Mucosa of descending colon (tissue), 3 donors: ENCODE measurements around the gene MTPN. TPM values are rescaled to one million over a fixed set of nuclear protein-coding genes. Genes with fewer than 3 reads are reported as not detected.

Experiments
- ATAC-seq: fragments of 200-7000 bp; cut with Tn5 transposase; one replicate; pipeline ENCODE4 v1.9.1; 2020; ENCODE audit warnings: mild to moderate bottlenecking, moderate library complexity
- DNase-seq, 3 donors: peaks; one replicate each; pipeline ENCODE4 v3.0.0-alpha.2; 2020
- H3K36me3 ChIP-seq: fragments of 200-600 bp; one replicate; pipeline ENCODE4 v1.8.0; 2021; ENCODE audit warnings: low read depth, mild to moderate bottlenecking
- H3K4me1 ChIP-seq: fragments of 200-600 bp; one replicate; pipeline ENCODE4 v1.8.0; 2021; ENCODE audit warnings: low read depth, mild to moderate bottlenecking
- H3K4me3 ChIP-seq: fragments of 200-600 bp; one replicate; pipeline ENCODE4 v1.8.0; 2021; ENCODE audit warnings: mild to moderate bottlenecking
- H3K9me3 ChIP-seq: fragments of 200-600 bp; one replicate; pipeline ENCODE4 v1.8.0; 2021; ENCODE audit warnings: mild to moderate bottlenecking
- intact Hi-C, 2 donors: fragments of 100-400 bp; cut with DNase I in 1 of 2; cut with micrococcal nuclease in 1 of 2; formaldehyde crosslinking; loops; one replicate each; pipeline versions ENCODE4 v1.11.0 to v1.11.1; 2022; cut with DNase I, micrococcal nuclease
- total RNA-seq, 3 donors: library from RNA; stranded (reverse); fragmentation: NEBNext Ultra II Directional in 2 of 3; extraction: Animal tissue kit (Norgen Biotek cat#: 25700) in 2 of 3; gene quantifications; one replicate each; pipeline versions ENCODE4 v1.2.1 to v1.2.4, GENCODE V29; 2021 to 2023
- TF ChIP-seq, protein P1 (sequence below): fragments of 200-600 bp; IDR thresholded peaks from one replicate; pipeline ENCODE4 v1.8.0; 2022; ENCODE audit warnings: antibody characterized with exemption, mild to moderate bottlenecking
- donor health status: DM: no; HTN: no; CAD: no; lungs with moderate emphysema.
- donor health status: DM: no; HTN: no; CAD: no.
- donor health status: DM: no; HTN: yes; CAD: no.

MTPN gene
- total RNA-seq, 3 donors from 2014 or later = 93.1 to 97.9 (median 97.0) TPM

DNA sequence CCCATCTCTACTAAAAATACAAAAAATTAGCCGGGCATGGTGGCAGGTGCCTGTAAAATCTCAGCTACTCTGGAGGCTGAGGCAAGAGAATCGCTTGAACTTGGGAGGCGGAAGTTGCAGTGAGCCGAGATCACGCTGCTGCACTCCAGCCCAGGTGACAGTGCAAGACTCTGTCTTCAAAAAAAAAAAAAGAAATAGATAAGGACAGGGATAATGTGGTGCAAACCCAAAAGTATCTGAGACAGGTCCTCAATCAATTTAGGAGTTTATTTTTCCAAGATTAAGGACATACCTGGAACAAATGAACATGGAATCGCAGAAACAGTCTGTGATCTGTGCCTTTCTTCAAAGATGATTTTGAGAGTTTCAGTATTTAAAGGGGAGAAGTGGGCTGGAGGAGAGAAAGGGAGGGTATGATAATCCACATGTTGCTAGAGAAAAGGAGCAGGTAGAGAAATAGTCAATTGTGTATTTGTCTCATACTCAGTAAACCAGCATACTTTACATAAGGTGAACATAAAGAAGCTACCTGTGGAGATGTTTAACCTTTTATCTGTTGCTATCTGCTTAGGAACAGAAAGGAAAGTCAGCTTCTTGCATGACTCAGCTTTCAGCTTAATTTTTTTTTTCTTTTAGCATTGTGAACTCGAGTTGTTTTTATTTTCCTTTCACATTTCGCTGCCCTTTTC, 4.9 kb upstream of the MTPN start:
- DNase-seq (no peak), ATAC-seq (no peak)
- Histone ChIP-seq H3K4me1 (no peaks in the 10 kb centered on the region), H3K4me3 (no peak overlapping the region), H3K36me3 (no peaks in the 10 kb centered on the region), H3K9me3 (no peaks in the 10 kb centered on the region)
- intact Hi-C loops = no loop called here
- TF ChIP-seq, protein P1, sequence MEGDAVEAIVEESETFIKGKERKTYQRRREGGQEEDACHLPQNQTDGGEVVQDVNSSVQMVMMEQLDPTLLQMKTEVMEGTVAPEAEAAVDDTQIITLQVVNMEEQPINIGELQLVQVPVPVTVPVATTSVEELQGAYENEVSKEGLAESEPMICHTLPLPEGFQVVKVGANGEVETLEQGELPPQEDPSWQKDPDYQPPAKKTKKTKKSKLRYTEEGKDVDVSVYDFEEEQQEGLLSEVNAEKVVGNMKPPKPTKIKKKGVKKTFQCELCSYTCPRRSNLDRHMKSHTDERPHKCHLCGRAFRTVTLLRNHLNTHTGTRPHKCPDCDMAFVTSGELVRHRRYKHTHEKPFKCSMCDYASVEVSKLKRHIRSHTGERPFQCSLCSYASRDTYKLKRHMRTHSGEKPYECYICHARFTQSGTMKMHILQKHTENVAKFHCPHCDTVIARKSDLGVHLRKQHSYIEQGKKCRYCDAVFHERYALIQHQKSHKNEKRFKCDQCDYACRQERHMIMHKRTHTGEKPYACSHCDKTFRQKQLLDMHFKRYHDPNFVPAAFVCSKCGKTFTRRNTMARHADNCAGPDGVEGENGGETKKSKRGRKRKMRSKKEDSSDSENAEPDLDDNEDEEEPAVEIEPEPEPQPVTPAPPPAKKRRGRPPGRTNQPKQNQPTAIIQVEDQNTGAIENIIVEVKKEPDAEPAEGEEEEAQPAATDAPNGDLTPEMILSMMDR = no peak

DNA sequence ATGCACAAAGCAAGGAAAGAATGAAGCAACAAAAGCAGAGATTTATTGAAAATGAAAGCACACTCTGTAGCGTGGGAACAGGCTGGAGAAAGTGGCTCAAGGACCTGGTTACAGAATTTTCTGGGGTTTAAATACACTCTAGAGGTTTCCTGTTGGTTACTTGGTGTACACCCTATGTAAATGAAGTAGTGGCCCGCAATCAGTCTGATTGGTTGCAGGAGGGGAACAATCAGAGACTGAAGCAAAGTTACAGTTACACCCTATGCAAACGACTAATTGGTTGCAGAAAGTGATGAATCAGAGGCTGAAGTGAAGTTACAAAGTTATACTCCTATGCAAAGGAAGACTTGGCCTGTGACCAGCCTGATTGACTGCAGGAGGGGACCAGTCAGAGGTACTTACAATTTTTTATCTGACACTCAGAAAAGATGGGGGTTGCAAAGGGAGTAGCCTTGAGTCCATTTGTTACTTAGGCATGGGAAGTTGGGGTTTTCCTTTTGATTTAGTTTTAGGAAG, 3.6 kb upstream of the MTPN start:
- Histone ChIP-seq H3K4me3 (no peak overlapping the region), H3K36me3 (no peaks in the 10 kb centered on the region), H3K4me1 (peaks cover 6% of the 10 kb centered on the region), H3K9me3 (no peaks in the 10 kb centered on the region)
- TF ChIP-seq, protein P1 = no peak
- intact Hi-C loops = no loop called here
- DNase-seq (peak in 1 of 3 donors; percentile 34), ATAC-seq (peak; percentile 44)

DNA sequence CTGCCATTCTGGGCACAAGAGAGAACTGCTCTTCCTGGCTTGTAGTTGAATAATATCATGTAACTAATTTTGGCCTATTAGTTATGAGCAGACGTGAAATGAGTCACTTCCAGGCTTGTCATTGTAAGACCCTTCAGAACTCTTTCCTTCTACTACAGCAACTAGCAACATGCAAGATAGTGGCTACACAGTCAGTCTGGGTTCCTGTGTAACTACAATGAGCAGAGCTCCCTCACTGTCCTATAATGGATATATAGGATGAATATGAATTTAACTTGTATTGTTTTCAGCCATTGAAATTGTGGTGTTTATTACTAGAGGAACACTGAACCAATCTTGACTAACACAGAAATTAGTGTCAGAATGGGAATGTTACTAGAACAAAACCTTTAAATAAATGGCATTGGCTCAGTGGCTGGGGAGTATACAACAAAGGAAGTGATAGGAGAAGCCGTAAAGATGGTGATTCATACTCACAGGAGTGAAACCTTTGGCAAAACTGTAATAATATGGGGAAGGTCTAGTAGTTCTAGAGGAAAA, 2.9 kb upstream of the MTPN start:
- Histone ChIP-seq H3K4me1 (peaks cover 11% of the 10 kb centered on the region), H3K36me3 (no peaks in the 10 kb centered on the region), H3K9me3 (no peaks in the 10 kb centered on the region), H3K4me3 (no peak overlapping the region)
- ATAC-seq = no peak
- intact Hi-C loops = no loop called here
- TF ChIP-seq, protein P1 = no peak
- no peak for DNase-seq

DNA sequence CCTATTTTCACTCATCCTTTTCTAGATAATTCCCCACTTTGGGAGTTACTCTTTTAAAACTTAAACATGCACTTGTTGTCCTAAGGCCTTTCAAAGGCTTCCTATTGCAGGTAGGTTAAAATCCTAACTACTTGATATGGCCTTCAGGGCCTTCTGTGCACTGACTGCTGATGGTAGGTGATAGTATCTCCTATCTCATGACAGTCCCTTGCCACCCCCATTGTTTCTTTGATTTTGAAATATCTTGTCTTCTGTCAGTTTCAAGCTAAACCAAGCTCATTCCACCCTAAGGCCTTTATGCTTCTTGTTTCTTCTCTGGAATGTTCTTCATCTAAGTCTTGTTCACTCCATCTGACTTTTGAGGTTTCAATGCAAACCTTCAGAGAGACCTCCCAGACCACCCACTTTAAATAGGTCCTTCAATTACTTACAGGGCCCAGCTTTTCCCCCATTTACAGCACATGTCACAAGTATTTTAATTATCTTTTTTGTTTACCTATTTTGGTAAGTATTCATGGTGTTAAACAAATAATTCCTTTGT, 2.4 kb upstream of the MTPN start:
- Histone ChIP-seq H3K4me1 (peaks cover 11% of the 10 kb centered on the region), H3K36me3 (no peaks in the 10 kb centered on the region), H3K4me3 (no peak overlapping the region), H3K9me3 (no peaks in the 10 kb centered on the region)
- ATAC-seq = no peak
- TF ChIP-seq, protein P1 = no peak
- DNase-seq = no peak
- intact Hi-C loops = no loop called here

DNA sequence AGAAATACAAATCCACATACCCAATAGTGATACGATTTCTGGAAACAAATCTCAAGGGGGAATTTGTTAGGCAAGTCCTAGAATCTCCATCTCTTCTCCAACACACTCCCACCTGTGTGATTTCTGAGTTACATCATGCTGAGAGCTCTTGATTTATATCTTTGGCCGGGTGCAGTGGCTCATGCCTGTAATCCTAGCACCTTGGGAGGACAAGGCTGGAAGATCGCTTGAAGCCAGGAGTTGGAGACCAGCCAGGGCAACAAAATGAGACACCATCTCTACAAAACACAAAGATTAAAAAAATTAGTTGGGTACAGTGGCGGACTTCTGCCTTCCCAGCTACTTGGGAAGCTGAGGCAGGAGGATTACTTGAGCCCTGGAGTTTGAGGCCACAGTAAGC, 1.5 kb upstream of the MTPN start:
- Histone ChIP-seq H3K36me3 (no peaks in the 10 kb centered on the region), H3K9me3 (no peaks in the 10 kb centered on the region), H3K4me1 (peaks cover 11% of the 10 kb centered on the region), H3K4me3 (no peak overlapping the region)
- ATAC-seq (no peak), DNase-seq (no peak)
- TF ChIP-seq, protein P1 = no peak
- intact Hi-C loops = no loop called here
